Measurements from ENCODE around the gene AMN1.

DNA sequence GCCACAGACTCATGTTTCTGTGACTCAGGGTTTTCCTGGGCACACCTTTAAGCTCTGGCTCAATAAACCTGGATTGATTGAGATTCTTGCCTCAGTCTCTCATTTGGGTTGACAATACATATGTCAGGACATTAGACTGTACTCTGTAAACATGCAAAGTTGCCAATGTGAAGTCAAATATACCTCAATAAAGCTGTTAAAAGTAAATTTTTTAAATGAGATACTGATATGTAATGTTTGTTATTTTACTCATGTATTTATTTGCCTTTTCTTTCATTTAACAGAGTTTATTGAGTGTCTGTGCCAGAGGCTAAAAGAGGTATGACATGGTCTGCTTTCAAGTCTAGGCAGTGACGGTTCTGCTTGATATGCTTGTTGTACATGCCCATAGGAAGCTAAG, 73.0 kb downstream of the AMN1 start:
- TF ChIP-seq ZNF707 (tag by site-specific recombination; IDR thresholded peaks at IDR 0.05) (no peak), ZNF354C (tag by site-specific recombination; IDR thresholded peaks at IDR 0.05; ENCODE audit: borderline replicate concordance, low read depth) (no peak)
